T-helper 2 cell treated with Interferon-gamma antibody and Interleukin-4, amounts not matched to agents 5 μg/mL and 100 μg/mL, for 36 hours (primary cell): ENCODE data around the gene GRIN1.

Experiments used
- DNase-seq: peaks from one replicate; pipeline ENCODE4 v3.0.0; 2021; ENCODE audit warnings: low spot score
- H3K27ac Mint-ChIP-seq: one replicate; pipeline ENCODE4 v1.8.0; 2021; ENCODE audit warnings: mild to moderate bottlenecking, mixed read lengths
- H3K27me3 Mint-ChIP-seq: one replicate; pipeline ENCODE4 v1.8.0; 2021; ENCODE audit warnings: low read depth, mixed read lengths
- H3K36me3 Mint-ChIP-seq: one replicate; pipeline ENCODE4 v1.8.0; 2021; ENCODE audit warnings: low read depth, mixed read lengths
- H3K4me1 Mint-ChIP-seq: one replicate; pipeline ENCODE4 v1.8.0; 2021; ENCODE audit warnings: low read depth, mixed read lengths
- H3K4me3 Mint-ChIP-seq: one replicate; pipeline ENCODE4 v1.8.0; 2022; ENCODE audit warnings: mild to moderate bottlenecking, moderate library complexity, mixed read lengths
- H3K9me3 Mint-ChIP-seq: one replicate; pipeline ENCODE4 v1.8.0; 2021; ENCODE audit warnings: mixed read lengths

The GRIN1 gene

DNA sequence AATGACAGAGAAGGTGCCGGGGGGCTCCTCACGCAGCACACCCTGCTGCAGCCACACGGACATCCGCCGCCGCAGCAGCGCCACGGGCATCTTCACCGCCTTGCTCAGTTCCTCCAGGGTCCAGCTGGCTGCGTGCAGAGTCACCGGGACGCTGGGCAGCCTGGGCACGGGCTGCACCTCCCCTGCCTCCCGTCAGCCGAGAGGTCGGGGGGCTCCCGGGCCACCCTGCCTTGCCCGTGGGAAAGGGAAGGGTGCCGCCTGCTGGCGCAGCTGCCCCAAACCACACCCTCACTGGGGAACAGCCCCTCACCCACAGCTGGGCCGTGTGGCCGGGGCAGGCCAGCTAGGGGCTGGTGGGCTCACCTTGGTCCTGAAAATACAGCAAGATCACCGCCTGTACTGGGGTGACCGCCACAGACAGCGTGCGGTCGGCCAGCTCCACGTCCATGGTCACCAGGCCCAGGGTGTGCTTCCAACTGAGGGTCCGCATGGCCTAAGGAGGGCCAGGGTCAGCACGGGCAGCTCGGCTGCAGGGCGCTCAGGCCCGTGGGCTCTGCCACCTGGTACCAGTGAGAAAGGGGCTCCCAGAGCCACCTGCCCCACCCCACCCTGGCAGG lies 36.5 kb downstream of the GRIN1 start:
- Mint-ChIP-seq H3K4me1 (no peaks in the 10 kb centered on the region), H3K27ac (no peak overlapping the region), H3K4me3 (no peak overlapping the region), H3K9me3 (no peaks in the 10 kb centered on the region), H3K36me3 (peaks cover 4% of the 10 kb centered on the region), H3K27me3 (peaks cover 17% of the 10 kb centered on the region)
- DNase-seq: no peak

DNA sequence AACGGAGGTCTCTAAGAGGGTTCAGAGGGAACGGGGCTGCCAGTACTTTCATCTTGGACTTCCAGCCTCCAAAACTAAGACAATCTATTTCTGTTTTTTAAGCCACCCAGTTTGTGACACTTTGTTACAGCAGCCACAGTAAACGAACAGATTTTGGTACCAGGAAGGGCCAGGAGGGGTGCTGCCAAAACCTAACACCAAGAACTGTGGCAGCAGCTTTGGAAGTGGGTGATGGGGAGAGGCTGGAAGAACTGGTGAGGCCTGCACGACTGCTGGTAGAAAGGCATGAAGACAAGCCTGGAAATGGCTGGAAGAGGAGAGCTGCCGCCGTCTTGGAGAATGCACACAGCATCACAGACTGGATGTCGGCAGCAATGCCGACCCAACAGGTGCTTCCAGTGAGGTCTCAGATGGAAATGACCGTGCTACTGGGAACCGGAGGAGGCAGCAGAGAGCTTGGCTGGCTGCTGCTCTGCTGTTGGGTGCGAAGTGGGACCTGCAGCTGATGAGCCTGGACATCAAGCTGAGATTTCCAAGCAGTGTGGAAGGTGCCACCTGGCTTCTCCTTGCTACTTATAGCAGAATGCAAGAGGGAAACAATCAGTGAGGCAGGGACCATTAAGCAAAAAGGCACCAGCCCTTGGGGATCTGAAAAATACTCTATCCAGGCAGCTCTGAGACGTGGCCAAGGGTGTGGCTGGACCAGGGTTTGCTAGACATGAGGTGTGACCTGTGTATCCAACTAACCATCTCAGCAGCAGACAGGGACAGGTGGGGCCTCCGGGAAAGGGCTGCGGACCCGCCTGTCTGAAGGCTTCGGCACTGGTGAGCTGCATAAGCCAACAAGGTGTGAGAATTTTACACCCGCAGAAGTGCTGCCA lies 37.6 kb downstream of the GRIN1 start:
- H3K27ac Mint-ChIP-seq: no peak overlapping the region
- peaks cover 9% of the 10 kb centered on the region for H3K27me3 Mint-ChIP-seq
- DNase-seq: no peak
- H3K4me3 Mint-ChIP-seq: no peak overlapping the region
- no peaks in the 10 kb centered on the region for H3K4me1 Mint-ChIP-seq
- peaks cover 4% of the 10 kb centered on the region for H3K36me3 Mint-ChIP-seq
- H3K9me3 Mint-ChIP-seq: no peaks in the 10 kb centered on the region

DNA sequence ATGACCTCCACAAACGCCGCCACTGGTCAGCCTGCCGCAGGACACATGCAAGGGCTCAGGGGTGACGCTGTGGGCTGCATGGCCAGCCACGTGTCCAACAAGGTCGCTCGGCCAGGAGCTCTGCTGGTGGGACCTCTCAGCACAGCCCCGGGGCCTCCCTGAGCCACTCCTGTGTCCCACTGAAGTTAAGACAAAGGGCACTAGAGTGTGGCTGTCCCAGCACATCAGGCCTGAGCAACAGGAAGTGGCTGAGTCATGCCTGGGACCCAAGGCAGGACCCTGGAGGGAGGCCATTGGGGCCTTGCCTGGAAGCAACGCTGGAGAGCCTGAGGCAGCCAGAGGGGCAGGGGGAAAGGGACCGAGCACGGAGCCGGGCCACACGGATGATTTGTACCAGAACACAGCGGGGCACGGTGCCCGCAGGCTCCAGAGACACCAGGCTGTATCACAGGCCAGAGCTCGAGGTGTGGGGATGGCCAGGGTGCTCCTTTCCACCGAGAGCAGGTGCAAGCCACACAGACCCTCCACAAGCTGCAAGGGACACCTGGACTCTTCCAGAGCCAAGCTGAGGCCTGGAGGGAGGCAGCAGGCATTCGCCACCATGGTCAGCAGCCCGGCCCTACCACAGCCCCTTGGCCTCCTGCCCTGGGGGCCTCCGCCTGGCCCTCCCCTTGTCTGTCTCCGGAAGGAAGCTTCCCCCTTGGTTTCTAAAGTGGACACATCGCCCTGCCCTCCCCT lies 39.4 kb downstream of the GRIN1 start:
- Mint-ChIP-seq H3K4me1 (no peaks in the 10 kb centered on the region), H3K27me3 (peaks cover 2% of the 10 kb centered on the region), H3K9me3 (no peaks in the 10 kb centered on the region), H3K36me3 (peaks cover 12% of the 10 kb centered on the region), H3K27ac (no peak overlapping the region), H3K4me3 (no peak overlapping the region)
- DNase-seq: no peak

DNA sequence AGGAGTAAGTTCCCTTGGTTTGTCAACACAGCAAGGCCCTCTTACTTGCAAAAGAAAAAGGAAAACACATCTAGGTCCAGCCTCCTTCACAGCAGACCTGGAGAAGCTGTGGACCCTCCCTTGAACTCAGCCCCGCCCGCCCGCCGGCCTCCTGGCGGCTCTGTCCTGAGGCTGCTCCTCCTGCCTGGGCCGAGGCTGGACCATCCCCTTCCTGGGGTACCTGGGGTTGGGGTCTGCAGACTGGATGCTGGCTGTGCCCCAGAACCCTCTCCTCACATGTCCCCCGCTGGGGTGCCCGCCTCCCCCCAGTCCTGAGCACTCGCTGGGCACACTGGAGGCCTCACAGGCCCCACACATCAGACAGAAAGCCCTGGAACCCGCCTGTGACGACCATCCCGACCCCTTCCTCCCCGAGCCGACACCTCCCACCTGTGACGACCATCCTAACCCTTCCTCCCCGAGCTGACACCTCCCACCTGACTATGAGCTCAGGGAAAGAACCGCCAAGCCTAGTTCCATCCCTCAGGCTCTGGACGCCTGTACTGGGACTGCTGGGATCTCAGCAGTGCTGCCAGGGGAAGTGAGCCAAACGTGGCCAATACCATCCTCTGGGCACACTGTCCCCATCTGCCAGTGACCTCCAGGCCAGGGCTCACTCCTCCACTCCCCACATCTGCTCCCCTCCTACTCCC lies 40.1 kb downstream of the GRIN1 start:
- Mint-ChIP-seq H3K27ac (no peak overlapping the region), H3K9me3 (no peaks in the 10 kb centered on the region), H3K4me1 (no peaks in the 10 kb centered on the region), H3K27me3 (no peaks in the 10 kb centered on the region), H3K4me3 (no peak overlapping the region), H3K36me3 (peaks cover 16% of the 10 kb centered on the region)
- DNase-seq: no peak

DNA sequence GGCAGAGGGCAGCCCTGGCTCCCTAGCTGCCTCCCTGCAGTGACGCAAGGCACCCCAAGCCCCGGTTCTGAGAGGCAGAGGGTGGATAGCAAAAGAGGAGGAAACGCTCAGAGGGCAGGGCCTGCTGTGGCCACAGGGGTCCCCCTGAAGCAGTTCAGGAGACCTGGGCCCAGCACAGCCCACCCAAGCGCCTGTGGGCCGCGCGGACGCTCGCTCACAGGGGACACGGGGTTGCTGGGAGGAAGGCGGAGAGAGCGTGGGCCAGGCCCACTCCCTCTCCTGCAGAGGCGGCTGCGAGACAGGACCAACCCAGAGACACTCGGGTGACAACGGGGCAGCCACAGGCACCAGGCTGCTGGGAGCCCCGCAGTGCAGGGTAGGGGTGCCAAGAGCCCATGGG lies 40.8 kb downstream of the GRIN1 start:
- Mint-ChIP-seq H3K36me3 (peaks cover 21% of the 10 kb centered on the region), H3K27ac (no peak overlapping the region), H3K27me3 (no peaks in the 10 kb centered on the region), H3K4me1 (no peaks in the 10 kb centered on the region), H3K4me3 (no peak overlapping the region), H3K9me3 (no peaks in the 10 kb centered on the region)
- no peak for DNase-seq

DNA sequence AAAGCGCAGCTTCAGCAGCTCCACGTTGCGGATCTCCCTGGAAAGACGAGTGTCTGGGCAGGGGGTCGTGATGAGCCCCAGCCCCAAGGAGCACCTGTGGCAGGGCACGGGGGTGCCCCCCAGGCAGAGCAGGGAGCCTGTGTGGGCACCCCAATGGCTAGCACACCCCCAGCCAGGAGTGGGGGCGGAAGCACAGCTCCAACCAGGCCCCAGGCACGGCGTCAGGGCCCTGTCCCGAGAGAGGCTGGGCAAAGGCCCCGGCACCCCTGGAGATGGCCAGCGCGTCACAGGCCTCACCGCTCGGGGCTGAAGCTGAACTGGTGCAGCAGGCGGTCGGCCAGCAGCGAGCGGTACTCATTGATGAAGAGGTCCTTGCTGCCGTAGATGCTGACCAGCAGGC lies 41.5 kb downstream of the GRIN1 start:
- Mint-ChIP-seq H3K4me3 (no peak overlapping the region), H3K27me3 (no peaks in the 10 kb centered on the region), H3K36me3 (peaks cover 21% of the 10 kb centered on the region), H3K4me1 (no peaks in the 10 kb centered on the region), H3K9me3 (no peaks in the 10 kb centered on the region), H3K27ac (no peak overlapping the region)
- no peak for DNase-seq

DNA sequence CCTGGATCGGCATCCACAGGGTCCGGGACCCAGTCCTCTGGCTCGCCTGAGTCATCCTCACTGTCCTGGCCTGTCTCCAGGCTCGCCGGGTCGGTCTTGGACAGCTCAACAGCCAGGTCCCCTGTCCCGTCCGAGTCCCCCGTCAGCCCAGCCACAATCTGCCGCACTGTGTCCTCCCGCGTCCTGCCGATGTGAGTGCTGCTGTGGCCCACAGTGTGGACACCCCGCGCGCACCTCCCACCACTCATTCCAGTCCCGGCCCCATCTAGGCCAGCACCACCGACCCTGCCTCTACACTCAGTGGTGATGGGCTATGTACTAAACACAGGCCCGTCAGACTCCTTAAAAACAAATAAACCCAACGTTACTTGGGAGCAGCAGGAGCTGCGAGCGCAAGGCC lies 42.7 kb downstream of the GRIN1 start:
- H3K4me3 Mint-ChIP-seq: no peak overlapping the region
- peaks cover under 1% of the 10 kb centered on the region for H3K4me1 Mint-ChIP-seq
- H3K27ac Mint-ChIP-seq: no peak overlapping the region
- peaks cover 21% of the 10 kb centered on the region for H3K36me3 Mint-ChIP-seq
- DNase-seq: no peak
- H3K9me3 Mint-ChIP-seq: no peaks in the 10 kb centered on the region
- no peaks in the 10 kb centered on the region for H3K27me3 Mint-ChIP-seq

DNA sequence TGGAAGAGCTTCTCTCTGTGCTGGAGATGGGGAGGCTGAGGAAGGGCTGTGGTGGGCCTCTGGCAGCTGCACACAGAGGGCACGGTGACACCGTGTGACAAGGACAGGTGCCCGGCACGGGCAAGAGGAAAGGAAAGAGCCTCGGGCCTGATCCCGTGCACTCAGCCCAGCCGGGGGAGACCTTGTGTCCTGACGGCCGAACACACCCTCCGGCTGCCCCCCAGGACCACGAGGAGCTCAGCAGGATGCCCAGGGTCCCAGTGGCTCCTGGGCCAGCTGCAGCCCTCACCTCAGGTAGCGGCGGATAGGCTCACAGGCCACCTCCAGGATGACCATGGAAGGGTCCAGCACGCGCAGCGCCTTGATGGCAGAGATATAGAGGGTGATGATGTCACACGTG lies 43.9 kb downstream of the GRIN1 start:
- Mint-ChIP-seq H3K36me3 (peaks cover 21% of the 10 kb centered on the region), H3K27ac (no peak overlapping the region), H3K4me3 (no peak overlapping the region), H3K27me3 (no peaks in the 10 kb centered on the region), H3K4me1 (peaks cover 10% of the 10 kb centered on the region), H3K9me3 (no peaks in the 10 kb centered on the region)
- DNase-seq: no peak

DNA sequence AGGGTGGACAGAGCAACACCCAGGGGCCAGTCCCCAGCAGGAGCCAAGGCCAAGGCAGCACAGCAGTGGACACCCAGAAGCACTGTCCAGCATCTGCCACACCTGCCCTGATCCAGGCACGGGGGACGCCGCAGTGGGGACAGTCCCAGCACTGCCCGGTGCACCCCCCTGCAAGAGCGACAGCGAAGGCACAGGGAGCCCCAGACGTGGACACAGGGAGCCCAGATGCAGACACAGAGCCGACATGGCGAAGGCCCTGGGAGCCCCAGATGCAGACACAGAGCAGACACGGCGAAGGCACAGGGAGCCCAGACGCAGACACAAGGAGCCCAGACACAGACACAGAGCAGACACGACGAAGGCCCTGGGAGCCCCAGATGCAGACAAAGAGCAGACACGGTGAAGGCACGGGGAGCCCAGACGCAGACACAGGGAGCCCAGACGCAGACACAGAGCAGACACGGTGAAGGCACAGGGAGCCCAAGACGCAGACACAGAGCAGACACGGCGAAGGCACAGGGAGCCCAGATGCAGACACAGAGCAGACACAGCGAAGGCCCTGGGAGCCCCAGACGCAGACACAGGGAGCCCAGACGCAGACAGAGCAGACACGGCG lies 45.1 kb downstream of the GRIN1 start:
- Mint-ChIP-seq H3K27ac (no peak overlapping the region), H3K36me3 (peaks cover 23% of the 10 kb centered on the region), H3K27me3 (no peaks in the 10 kb centered on the region), H3K9me3 (no peaks in the 10 kb centered on the region), H3K4me3 (no peak overlapping the region), H3K4me1 (peaks cover 10% of the 10 kb centered on the region)
- DNase-seq: no peak

DNA sequence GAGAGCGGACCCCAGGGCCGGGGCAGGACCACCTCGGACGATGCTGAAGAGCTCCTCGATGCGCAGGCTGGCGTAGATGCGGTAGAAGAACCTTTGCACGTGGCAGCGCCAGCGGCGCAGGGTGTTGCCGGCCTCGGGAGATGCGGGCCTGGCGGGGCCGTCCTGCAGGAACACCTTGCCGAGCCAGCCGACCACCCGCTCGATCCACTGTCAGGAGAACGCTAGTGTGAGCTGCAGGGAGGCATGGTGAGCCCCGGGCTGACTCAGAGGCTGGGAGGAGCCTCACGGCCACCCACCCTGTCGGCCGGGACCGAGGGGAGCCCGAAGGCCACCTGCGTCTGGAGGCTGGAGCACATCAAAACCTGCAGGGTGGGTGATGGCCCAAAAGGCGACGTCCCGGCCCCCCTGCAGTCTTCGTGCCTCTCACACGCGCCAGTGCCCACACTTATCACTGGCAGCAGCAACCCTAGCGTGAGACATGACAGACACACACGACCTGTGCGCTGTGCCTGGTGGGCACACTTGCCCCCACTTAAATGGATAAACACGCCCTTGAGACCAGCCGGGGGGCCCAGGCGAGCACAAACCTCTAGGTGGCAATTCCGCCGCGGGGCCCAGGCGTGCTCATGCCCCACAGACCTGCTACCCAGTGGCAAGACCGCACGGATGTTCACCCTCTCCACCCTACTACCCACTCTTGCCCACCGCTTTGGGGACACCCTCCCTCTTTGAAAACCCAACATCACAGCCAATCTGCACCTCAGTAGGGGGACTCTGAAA lies 46.1 kb downstream of the GRIN1 start:
- H3K27ac Mint-ChIP-seq: no peak overlapping the region
- H3K4me3 Mint-ChIP-seq: no peak overlapping the region
- H3K9me3 Mint-ChIP-seq: no peaks in the 10 kb centered on the region

DNA sequence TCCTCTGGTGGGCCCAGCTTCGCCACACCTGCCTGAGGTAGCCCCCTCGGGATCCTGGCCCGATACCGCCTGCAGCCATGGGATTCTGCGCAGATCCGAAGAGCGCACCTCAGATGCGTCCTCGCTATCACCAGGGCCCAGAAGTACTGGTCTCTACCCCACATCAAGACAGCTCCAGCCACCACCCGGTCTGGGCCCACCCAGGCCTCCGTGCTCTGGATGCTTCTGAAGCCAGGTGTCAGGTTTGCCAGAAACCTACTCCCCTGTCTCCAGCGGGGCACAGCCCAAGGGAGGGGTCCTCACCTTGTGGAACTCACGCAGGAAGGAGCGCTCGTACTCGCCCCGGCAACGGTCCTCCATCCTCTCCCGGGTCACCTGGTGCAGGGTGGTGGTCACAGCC lies 47.0 kb downstream of the GRIN1 start:
- H3K4me3 Mint-ChIP-seq: no peak overlapping the region
- H3K9me3 Mint-ChIP-seq: no peaks in the 10 kb centered on the region
- DNase-seq: no peak
- peaks cover 14% of the 10 kb centered on the region for H3K4me1 Mint-ChIP-seq
- no peak overlapping the region for H3K27ac Mint-ChIP-seq
- peaks cover 30% of the 10 kb centered on the region for H3K36me3 Mint-ChIP-seq
- no peaks in the 10 kb centered on the region for H3K27me3 Mint-ChIP-seq

More for the DNA sequence above, 46.1 kb downstream of the GRIN1 start:
- H3K36me3 Mint-ChIP-seq: peaks cover 25% of the 10 kb centered on the region
- no peaks in the 10 kb centered on the region for H3K27me3 Mint-ChIP-seq
- no peak for DNase-seq
- H3K4me1 Mint-ChIP-seq: peaks cover 13% of the 10 kb centered on the region

DNA sequence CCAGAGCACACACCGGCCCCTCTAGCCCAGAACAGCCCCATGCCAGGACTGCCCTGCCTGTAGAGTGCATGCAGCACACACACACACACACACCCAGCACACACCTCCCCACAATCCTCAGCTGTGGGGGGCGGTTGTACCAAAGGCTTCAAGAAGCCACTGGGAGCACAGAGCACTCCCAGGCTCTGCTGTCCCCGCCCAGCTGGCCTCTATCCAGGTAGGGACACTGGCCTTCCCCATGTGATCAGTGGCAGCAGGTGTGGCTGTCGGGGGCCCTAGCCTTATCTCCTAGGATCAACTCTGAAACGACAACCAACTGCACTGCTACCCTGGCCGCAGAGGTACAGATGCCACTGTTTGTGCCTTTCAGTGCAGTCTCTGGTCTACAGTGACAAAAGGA lies 47.4 kb downstream of the GRIN1 start:
- Mint-ChIP-seq H3K4me3 (peak overlapping the region; percentile 93), H3K4me1 (peaks cover 14% of the 10 kb centered on the region), H3K9me3 (no peaks in the 10 kb centered on the region), H3K27ac (peak overlapping the region; percentile 39), H3K27me3 (no peaks in the 10 kb centered on the region), H3K36me3 (peaks cover 35% of the 10 kb centered on the region)
- DNase-seq: no peak

DNA sequence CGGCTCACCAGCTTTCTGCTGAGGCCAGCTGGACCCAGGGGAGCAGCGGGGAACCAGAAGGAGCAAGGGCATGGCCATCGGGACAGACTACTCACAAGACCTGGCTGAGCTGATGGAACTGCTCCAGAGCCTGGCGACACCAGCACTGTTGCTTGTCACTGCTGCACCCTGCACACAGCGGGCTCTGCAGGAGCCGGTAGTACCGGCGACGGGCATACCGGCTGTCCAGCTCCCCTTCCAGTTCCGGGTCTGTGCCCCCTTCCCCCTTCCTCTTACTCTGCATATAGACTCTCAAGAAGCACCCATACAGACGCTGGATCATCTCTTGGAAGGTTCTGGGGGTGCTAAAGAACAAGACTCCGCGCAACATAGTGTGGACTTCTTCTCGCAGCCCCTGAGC lies 48.4 kb downstream of the GRIN1 start:
- Mint-ChIP-seq H3K36me3 (peaks cover 32% of the 10 kb centered on the region), H3K27ac (peak overlapping the region; percentile 93), H3K9me3 (no peaks in the 10 kb centered on the region), H3K4me1 (peaks cover 14% of the 10 kb centered on the region), H3K27me3 (no peaks in the 10 kb centered on the region), H3K4me3 (peak overlapping the region; percentile 93)
- no peak for DNase-seq
